GM21528 (cell line): ENCODE data around the gene UBE2V1.

ENCODE experiments used
- ATAC-seq: cut with Tn5 transposase; IDR thresholded peaks from one replicate; pipeline ENCODE4 v1.9.1; 2021; ENCODE audit warnings: mild to moderate bottlenecking, moderate library complexity; ENCODE audit not compliant: unreplicated experiment, low FRiP score

The UBE2V1 gene

DNA sequence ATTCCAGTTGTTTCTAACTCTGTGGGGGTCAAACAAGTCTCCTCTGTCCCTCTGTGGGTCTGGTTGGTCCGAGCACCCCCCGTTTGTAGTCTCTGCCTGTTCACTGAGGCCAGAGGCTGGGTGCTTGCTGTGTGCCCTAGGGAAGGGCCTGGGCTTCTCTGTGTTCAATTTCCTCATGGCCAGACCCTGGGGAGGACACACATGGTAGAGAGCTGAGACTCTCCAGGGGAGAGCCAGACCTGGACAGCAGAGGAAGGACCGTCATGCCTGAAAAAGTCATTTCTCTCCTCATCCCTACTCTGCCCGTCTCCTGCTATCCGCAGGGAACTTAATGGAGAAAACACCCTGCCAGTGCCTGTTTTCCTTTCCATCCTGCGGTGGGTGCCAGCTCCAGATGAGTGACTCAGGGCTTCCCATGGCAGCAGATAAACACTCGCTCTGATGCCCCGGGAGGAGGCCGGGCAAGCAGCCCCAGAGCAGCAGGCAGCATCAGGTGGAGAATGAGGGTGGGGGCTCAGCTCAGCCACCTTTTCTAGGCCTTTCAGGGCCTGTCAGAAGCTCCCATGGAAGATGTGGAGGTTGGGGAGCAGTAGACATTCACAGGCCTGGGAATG is 78.3 kb downstream of the UBE2V1 start:
- ATAC-seq, result no peak

DNA sequence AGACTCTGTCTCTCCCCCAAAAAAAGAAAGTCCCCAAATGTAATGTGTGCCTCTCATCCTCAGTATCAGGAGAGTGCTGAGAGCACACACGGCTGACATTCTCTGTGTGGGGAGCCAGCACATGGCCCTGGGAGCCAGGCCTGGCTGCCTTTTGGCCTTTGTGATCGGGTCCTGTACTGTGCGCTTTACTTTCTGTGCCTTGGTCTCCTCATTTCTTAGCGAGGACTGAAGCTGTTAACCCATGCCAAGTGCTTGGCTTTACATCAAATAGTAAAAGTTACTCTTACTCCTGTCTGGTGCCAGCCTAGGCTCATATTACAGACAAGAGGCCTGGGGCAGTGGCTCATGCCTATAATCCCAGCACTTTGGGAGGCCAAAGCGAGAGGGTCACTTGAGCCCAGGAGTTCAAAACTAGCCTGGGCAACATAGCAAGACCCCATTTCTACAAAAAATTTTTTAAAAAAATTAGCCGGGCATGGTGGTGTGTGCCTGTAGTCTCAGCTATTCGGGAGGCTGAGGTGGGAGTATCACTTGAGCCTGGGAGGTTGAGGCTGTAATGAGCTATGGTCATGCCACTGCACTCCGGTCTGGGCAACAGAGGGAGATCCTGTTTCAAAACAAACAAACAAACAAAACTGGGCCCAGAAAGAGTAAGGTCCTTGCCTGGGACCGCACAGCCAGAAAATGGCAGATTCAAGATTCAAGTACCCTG is 79.8 kb downstream of the UBE2V1 start:
- ATAC-seq, result no peak
